Right renal cortex interstitium (tissue), 3 donors: ENCODE measurements around the gene RGS12. TPM values are rescaled to one million over a fixed set of nuclear protein-coding genes. Genes with fewer than 3 reads are reported as not detected.
"Not testable (repeated sequence)": the region's sequence is repeated elsewhere in the genome, so short reads cannot be mapped to it uniquely, and the experiment has no call there.

Source experiments
- DNase-seq, 3 donors: peaks; one replicate each; pipeline ENCODE4 v3.0.0-alpha.2; 2013; ENCODE audit warnings: low read depth in 3 of 3, low spot score in 2 of 3
- polyA plus RNA-seq, 3 donors: library from polyadenylated mRNA; unstranded; fragments of 120-200 nt; gene quantifications; one replicate each; pipeline ENCODE4 v1.2.1, GENCODE V29; 2013; ENCODE audit not compliant: insufficient read length in 3 of 3

Gene RGS12
- polyA plus RNA-seq, 3 donors = 33.3 to 36.2 (median 34.5) TPM

GRCh38 chr4:3294401-3295241 lies 1.8 kb downstream of the RGS12 start:
- no peak for DNase-seq

GRCh38 chr4:3295837-3296624 lies 3.2 kb downstream of the RGS12 start:
- DNase-seq = no peak

- DNase-seq = no peak
Observed at GRCh38 chr4:3296651-3297050, 3.8 kb downstream of the RGS12 start.

- DNase-seq = no peak
Observed at GRCh38 chr4:3297066-3297859, 4.4 kb downstream of the RGS12 start.

- DNase-seq = no peak
Observed at GRCh38 chr4:3299122-3299975, 6.5 kb downstream of the RGS12 start.

GRCh38 chr4:3299976-3300671 lies 7.3 kb downstream of the RGS12 start:
- no peak for DNase-seq

GRCh38 chr4:3300882-3301281 lies 8.1 kb downstream of the RGS12 start:
- not testable (repeated sequence) for DNase-seq

- no peak for DNase-seq
Observed at GRCh38 chr4:3301450-3302172, 8.8 kb downstream of the RGS12 start.

GRCh38 chr4:3302173-3302785 lies 9.5 kb downstream of the RGS12 start:
- no peak for DNase-seq

DNA sequence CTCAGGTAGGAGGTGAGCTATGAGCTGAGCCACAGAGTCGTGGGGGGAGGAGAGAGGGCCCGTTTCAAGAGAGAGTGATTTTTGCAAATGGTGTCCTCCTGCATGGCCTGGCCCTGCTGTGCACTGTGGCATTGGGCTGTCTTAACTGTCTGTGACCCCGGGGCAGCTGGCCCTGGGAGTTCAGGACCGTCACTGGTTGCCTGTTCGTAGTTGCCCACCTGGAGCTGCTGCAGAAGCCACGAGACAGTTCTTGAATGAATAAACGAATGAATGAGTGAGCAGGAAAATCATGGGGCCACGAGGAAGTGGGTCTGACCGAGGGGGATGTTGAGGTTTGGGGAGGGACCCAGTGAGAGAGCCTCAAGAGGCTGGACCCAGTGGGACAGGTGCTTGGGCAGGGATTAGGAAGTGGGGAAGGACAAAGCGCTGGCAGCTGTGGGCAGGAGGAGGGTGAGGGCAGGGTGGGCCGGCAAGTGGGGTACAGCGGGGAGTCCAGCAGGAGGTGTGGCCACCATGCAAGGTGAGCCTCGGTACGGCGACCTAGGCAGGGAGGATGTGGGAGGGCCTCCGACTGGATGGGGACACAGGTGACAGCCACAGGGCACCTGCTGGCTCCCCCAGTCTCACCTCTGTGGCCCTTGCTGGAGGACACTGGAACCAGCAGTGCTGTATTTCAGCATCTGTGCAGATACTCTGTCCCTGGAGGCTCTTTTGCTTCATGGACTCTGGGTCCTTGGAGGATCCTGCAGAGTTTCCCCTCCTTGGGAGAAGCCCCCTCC lies 10.2 kb downstream of the RGS12 start:
- no peak for DNase-seq

DNA sequence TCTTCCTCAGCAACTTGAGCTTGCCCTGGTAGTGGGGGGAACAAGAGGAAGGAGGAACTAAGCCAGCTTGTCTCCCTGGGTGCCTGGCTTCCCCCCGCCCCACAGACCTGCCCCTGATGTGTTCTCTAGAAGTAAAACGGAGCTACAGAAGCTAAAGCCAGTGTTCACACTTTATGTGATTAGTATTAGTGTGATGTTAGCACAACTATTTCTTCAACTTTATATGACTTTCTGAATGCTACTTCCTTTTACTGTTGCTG lies 10.7 kb downstream of the RGS12 start:
- no peak for DNase-seq

- DNase-seq = no peak
Observed at GRCh38 chr4:3303923-3304710, 11.3 kb downstream of the RGS12 start.

DNA sequence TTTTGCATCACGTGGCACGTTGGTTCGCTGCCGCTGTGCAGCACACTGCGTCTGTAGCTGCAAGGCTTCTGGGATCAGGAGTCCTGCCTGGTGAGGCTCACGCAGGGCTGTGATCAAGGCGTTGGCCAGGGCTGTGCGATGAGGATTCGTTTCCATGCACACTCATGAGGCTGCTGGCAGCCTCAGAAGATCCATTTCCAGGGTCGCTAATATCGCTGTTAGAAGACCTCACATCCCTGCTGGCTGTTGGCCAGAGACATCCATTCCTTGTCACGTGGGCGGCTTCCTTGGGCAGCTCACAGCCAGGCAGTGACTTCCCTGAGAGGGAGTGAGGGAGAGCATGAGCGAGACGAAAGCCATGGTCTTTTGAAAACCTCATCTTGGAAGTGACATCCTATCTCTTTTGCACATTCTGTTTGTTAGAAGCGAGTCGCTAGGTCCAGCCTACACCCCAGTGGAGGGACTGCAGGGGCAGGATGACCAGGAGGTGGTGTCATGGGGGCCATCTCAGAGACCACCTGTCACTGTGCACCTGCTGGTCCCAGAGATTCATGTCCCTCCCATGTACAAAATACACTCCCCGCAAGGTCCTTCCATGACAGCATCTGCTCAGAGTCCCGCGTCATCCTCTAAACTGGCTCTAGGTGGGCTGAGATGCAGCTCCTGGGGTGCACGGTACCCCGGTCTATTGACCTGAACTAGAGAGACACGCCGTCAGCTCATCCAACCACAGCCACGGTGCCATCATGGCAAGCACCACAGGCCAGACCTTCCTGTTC lies 12.2 kb downstream of the RGS12 start:
- DNase-seq = no peak

DNA sequence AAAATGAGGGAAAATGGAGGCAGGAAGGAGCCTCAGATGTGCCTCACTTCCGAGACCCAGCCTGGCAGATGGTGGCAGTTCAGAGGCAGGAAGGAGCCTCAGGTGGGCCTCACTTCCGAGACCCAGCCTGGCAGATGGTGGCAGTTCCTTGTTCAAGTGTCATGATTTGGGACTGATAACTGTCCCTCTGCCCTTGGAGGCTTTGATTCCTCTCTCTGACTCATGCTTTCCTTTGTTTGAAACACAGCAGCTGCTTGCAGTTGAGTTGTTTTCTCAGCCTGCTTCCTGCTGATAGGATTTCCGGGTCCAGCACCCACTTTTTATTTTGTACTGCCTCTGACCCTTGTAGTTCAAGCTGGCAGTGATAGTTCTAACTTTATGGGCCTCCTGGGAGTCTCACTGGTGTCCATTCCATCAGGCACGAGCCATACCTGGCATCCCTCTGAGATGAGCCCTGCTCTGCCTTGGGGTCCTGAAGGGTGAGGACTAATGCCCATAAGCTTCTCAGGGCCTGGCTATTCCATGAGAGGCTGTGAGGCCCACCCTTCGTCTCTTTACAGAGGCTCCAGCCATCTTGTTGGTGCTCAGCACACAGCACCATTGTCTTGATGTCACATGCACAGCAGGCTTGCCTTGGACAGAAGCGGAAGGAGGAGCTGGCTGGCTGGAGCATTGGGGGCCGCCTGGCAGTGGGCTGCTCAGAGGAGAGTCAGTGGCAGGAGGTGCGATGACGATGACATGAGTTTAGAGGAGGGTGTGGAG lies 13.0 kb downstream of the RGS12 start:
- no peak for DNase-seq

DNA sequence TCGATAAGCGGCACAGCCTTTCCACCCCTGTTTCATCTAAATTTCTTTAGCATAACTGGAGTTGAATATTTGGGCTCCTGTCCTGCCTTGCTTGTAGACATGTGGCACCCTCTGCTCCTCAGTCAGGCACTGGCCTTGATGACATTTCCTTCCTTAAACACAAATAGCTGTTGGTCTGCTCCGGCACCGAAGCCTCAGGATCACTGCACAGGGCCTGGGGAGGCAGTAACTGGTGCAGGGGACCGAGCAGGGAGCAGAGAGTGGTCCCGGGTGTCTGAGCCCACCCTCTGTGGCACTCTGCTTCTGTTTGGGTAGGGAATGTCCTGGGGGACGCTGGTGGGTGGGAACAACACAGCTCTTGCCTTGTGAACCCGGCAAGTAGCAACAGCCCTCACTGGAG lies 13.6 kb downstream of the RGS12 start:
- DNase-seq = no peak

DNA sequence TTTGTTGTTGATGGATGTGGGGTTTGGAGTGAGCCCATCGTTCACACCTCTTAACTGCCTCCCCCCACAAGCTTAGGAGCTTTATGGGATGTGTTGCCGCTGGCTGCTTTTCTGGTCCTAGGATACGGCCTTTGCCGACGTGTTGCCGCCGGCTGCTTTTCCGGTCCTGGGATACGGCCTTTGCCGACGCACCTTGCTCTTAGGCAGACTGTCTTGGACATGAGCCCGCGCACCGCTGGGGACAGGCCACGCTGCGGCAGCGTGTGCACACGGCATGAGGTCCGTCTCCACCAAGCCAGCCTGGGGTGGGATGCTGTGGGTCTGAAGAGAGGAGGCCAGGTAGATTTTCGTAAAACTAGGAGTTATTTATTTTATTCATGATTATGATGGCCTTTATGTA lies 14.2 kb downstream of the RGS12 start:
- no peak for DNase-seq
